ENCODE results near the gene KRR1.

- TF ChIP-seq CTCF (IDR thresholded peaks at IDR 0.05) (peak in 1 of 6 experiments; percentile 6), POLR2A (IDR thresholded peaks at IDR 0.05) (peak; percentile 22 to 79)
Measured at GRCh38 chr12:75480469-75480949, 30.9 kb downstream of the KRR1 start, which contains the start of gene GLIPR1.
